Mammary epithelial cell (primary cell): Measurements from ENCODE around the gene MEGF11.

Source experiments
- CTCF ChIP-seq, 2 donors: IDR thresholded peaks in 1 of 2; conservative IDR thresholded peaks in 1 of 2; 2 replicates each; pipeline ENCODE4 v1.5.1; 2011 to 2012; ENCODE audit warnings: inconsistent platforms in 2 of 2, low read length in 2 of 2, mild to moderate bottlenecking in 2 of 2, control low read depth in 1 of 2, low read depth in 1 of 2; ENCODE audit not compliant: insufficient read depth in 1 of 2; ENCODE audit errors: extremely low read depth in 1 of 2
- EZH2 ChIP-seq: IDR thresholded peaks from 2 replicates; pipeline ENCODE4 v1.6.1; 2012; ENCODE audit warnings: low read length, inconsistent platforms, borderline replicate concordance

DNA sequence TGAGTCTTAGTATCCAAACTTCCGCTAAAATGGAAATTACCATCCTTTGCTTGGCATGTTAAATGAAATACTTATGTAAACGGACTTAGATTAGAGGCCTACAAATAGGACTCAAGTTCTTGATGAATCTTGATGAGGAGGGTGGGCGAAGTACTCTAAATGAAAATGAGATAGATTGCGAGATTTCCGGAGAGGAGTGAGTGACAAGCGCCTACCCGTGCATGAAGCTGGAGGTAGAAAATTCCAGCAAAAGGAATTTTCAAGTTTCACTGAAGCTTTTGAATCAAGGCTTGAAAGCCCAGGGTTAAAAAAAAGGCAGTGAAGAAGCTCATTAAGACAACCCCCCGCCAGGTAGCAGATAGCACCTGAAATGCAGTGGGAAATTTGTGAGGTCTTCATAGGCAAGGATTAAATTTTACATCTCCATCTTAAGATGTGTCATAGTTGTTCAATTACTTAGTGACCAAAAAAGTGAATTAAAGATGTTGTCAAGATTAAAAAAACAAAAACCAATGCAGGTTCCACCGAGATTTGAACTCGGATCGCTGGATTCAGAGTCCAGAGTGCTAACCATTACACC lies 384.9 kb downstream of the MEGF11 start:
- TF ChIP-seq CTCF (conservative IDR thresholded peaks at IDR 0.05 in 1 of 2, IDR thresholded peaks at IDR 0.05 in 1 of 2; ENCODE audit: extremely low read depth in 1 of 2, insufficient read depth in 1 of 2, low read depth in 1 of 2, low read length in 2 of 2) (no peak), EZH2 (no peak)
